ENCODE results near the gene S1PR3.

DNA sequence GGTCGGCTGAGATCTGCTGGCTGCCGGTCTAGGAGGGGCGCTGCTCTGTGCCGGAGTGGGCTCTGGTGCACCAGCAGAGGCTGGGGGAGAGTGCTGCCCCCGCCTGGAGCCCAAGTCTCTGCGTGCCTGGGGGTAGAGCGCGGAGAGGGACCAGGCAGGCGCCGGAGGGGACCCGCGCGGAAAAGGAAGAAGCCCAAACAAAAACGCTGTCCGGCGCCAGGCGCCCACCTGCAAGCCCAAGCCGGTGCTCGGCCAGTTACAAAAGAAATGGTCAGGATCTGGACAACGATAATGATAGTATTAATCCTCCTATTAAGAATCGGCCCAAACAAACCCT, 571 bp upstream of the S1PR3 start:
- TF ChIP-seq, protein P1, sequence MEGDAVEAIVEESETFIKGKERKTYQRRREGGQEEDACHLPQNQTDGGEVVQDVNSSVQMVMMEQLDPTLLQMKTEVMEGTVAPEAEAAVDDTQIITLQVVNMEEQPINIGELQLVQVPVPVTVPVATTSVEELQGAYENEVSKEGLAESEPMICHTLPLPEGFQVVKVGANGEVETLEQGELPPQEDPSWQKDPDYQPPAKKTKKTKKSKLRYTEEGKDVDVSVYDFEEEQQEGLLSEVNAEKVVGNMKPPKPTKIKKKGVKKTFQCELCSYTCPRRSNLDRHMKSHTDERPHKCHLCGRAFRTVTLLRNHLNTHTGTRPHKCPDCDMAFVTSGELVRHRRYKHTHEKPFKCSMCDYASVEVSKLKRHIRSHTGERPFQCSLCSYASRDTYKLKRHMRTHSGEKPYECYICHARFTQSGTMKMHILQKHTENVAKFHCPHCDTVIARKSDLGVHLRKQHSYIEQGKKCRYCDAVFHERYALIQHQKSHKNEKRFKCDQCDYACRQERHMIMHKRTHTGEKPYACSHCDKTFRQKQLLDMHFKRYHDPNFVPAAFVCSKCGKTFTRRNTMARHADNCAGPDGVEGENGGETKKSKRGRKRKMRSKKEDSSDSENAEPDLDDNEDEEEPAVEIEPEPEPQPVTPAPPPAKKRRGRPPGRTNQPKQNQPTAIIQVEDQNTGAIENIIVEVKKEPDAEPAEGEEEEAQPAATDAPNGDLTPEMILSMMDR (conservative IDR thresholded peaks at IDR 0.05 in 1 of 2, IDR thresholded peaks at IDR 0.05 in 1 of 2; ENCODE audit: low read depth in 1 of 2, low read length in 2 of 2): peak in 1 of 2 donors; percentile 11
- TF ChIP-seq EZH2 (IDR thresholded peaks at IDR 0.05; ENCODE audit: low read length, missing control alignments): no peak
